DMS 273 treated with DMSO at 0.1 percent for 48 hours (cell line): ENCODE measurements around the gene SPRR1A.
"Not testable (repeated sequence)": the region's sequence is repeated elsewhere in the genome, so short reads cannot be mapped to it uniquely, and the experiment has no call there.

ENCODE experiments used
- DNase-seq: peaks from one replicate; lab custom pipeline; 2025; lab: John Stamatoyannopoulos, UW

SPRR1A gene

DNA sequence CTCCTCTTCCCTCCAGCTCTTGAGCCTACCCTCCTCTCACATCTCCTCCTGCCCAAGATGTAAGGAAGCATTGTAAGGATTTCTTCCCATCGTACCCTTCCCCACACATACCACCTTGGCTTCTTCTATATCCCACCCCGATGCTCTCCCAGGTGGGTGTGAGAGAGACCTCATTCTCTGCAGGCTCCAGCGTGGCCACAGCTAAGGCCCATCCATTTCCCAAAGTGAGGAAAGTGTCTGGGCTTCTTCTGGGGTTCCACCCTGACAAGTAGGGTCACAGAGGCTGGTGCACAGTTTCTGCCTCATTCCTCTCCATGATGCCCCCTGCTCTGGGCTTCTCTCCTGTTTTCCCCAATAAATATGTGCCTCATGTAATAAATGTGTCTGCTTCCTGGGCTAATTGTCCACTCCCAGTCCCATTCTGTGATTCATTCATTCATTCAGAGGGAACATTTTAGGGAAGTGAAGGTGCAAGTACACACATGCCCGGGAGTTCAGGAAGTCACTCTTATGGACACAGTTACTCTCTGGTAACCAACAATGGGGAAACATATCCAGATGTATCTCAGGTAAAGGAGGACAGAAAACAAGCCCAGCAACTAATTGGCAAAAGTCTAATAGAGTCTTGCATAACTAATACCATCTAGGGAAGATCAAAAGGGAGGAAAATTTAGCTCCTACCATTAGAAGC is 11.5 kb upstream of the SPRR1A start:
- no peak for DNase-seq

DNA sequence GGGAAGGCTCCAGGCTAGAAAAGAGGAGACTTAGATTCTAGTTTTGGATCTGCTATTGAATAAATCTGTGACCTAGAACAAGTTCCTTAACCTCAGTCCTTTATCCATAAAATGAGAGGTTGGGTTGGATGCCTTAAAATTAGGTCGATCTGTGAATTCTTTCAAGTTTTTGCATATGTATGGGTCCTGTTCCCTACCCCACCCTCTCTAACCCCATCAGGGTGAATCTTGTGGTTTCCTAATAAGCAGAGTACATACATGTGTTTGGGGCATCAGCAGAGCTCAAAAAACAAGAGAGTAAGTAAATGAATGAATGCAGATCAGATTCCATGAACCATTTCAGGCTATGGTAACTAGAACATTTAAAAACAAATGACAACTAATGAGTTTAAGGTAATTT is 7.2 kb upstream of the SPRR1A start:
- DNase-seq = no peak

DNA sequence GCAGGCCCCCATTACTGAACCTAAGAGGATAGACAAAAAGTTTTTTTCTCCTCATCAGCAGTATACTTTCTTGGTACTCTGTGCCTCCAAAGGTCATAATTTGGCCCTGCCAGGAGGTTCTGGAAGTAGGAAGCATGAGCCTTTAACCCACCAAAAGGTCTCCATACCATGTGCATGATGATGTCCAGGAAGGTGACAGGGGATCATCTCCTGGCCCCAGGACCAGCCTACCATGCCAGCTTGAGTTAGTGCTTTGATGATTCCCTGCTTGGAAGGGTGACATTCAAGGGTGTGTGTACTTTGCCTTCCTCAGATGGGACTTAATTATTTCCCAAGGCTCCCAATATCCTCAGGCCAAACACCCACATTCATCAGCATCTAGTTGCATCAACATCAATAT is 6.3 kb upstream of the SPRR1A start:
- no peak for DNase-seq

DNA sequence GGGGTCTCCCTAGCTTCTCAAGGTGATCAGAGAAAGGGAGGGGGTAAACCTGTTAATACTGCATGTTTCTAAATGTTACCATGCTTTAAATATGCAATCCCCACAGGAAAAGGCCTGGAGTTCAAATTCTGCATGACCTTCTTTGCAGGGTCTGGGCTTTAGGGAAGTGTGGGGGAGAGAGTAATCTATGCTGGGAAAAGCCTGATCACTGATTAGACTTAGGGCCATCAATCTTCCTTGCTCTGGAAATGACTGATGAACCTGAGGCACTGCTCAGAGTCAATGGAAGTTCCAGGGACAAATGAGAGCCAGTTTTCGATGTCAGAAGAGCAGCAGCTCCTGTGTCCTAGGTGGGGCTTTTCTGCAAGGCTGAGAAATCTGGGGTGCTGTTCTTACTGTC is 3.2 kb upstream of the SPRR1A start:
- DNase-seq = no peak

DNA sequence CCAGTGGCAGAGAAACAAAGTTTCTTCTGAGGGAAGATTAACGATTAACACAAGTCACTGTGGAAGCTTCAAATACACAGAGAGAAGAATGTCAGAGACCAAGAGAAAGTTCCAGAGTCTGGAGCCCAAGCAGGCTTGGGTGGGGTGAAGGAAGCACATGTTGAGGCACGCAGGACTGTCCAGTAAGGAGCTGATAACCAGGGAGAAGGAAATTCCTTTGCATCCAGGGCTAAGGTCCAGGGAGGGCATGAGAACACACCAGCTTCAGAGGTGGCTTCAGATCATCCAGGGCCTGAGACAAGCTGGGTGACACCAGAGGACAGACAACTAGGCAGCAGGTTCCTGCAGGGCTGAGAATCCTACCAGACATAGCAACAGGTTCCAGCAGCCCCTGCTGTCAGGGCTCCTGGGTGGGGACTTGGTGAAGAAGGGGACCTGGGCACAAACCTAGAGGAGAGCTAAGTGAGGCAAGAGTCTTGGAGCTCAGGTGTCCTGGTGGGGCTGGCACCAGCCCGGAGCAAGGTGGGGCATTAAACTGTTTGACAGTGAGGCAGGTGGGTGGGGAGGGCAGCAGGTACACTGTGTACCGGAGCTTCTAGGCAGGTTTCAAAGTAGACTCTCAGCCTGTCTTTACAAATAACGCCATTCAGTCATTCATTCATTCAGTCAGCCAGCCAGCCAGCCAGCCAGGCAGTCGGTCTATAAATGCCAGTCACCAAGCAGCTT is 2.6 kb upstream of the SPRR1A start:
- DNase-seq = no peak

DNA sequence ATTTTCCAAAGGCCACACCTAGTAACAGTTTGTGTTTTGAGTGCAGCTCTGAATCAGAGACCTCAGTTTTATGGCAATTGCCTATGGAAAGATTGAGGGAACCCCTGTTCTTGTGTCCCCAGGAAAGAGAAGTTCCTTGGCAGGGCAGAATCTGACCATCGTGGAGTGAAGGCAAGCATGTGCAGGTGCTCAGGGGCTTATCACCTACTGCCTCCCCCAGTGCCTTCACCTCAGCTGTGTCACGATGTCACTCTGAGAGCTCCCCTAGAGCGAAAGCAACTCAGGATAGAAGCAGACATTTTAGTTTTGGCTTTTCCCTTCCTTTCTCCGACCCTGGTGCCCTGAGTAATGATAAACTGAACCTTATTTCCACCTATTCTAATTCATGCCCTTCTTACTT is 1.8 kb upstream of the SPRR1A start:
- no peak for DNase-seq

DNA sequence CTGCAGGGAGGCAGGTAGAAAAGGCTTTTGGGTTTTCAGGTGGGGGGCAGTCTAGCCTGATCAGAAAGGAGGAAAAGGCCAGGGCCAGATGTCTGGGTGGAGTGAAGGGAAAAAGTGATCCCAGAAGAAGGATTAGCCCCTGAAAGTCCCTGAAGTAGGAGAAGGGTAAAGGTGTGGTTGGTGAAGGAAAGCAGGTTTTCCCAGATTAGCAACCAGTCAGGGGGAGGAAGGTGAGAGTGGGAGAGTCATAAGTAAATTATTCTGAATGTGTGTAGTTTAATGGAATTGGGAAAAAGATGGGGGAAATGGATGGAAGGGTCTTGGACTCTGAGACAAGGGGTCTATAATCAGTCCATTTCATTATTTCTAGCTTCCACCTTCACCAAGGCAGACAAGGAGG is 647 bp upstream of the SPRR1A start:
- no peak for DNase-seq

DNA sequence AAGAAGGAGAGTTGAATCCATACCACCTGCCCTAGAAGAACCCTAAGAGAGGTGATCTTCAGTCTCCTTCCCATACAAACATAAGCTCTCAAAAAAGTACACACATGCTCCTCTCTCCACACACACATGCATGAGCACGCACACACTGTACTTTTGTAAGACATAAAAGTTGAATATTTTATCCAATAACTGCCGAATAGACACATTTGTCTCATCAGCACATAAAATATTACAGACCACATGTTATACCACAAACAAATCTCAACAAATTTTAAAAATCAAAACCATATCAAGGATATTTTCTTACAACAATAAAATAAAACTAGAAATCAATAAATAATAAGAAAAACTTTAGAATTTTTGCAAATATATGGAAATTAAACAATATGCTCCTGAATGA is 2.7 kb downstream of the SPRR1A start:
- DNase-seq = no peak

DNA sequence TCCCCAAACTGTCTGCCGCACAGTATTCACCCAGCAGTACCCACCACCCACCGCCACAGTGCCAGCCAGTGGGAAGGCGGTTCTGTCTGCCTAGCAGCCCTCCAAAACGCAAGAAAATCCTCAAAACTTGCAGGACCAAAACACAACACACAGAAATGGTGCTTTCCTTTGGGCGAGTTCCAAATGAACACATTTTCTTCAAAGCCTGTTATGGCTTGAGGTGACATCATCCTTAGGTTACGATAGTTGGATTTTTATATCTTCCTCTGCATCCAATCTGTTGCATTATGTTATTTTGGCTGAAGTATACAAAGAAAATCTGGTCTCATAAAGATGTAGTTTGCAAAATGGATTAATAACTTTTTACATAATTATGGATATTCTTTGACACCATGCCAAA is 9.3 kb downstream of the SPRR1A start:
- DNase-seq = no peak

DNA sequence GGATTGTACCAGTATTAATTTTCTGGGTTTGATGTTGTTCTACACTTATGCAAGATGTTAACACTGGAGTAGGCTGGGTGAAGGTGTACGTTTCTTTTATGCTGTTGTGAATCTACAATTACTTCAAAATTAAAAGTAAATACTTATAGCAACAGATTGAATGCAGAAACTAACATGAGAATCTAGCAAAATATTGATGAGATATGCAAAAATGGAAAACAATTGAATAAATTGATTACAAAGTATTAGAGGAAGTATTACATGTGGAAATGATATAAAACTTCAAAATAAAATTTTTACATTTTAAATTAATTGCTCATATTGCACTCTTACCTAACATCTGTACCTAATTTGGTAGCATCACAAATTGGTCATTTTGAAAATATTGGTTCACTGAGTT is 12.0 kb downstream of the SPRR1A start:
- no peak for DNase-seq

DNA sequence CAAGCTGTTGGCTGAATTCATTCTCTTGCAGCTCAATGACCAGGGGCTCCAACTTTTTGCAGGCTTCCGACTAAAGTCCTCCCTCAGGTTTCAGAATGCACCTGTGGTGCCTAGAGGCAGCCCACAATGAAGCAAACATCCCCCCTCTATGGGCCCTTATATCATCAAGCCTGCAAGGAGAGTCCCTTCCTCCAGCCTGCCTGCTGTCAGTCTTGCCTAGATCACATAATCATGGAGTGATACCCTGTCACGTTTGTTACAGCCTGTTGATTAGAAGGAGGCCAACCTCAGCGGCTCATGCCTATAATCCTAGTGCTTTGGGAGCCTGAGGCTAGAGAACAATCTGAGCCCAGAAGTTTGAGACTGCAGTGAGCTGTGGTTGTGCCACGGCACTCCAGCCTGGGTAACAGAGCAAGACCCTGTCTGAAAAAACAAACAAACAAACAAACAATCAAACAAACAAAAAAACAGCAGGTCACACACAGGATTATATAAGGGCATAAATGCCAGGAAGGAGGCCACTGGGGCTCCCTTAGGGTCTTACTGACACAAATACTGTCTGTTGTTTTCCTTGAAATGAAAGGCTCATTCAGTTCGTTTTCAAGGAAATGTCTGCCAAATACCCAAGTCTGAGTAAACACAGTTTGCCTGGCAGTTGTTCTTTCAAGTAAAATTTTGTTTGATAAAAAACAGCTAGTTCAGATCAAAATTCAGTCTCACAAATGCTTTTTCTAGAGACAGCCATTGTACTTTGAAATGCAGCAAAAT is 12.9 kb downstream of the SPRR1A start:
- no peak for DNase-seq

DNA sequence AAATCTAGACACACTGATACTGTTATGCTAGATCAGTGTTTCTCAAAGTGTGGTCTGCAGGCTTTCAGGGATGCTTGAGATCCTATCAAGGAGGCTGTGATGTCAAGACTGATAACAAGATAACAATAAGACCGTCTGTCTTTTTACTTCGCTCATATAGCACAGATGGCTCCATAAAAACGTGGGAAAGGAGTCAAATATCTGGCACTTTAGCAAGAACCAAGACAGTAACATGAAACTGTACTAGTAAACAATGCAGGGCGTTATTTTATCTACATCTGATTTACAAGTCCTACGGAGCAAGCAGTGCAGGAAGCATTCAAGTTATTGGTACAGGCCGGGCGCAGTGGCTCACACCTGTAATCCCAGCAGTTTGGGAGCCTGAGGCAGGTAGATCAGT is 14.0 kb downstream of the SPRR1A start:
- no peak for DNase-seq

DNA sequence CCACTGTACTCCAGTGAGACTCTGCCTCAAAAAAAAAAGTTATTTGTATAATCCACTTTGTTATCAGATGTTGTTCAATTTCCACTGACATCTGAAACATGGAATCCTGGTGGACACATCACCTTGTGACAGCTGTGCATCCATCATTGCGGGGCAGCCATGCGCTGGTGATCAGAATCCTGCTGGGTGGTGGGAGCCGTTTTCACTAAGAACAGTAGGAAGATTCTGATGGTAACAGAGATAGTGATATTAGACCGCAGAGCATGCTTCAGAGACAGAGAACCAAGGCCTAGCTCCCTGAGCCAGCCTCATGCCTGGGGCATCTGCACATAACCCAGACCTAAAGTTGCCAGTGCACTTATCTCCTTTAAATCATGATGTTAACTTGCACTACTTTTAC is 14.6 kb downstream of the SPRR1A start:
- no peak for DNase-seq

DNA sequence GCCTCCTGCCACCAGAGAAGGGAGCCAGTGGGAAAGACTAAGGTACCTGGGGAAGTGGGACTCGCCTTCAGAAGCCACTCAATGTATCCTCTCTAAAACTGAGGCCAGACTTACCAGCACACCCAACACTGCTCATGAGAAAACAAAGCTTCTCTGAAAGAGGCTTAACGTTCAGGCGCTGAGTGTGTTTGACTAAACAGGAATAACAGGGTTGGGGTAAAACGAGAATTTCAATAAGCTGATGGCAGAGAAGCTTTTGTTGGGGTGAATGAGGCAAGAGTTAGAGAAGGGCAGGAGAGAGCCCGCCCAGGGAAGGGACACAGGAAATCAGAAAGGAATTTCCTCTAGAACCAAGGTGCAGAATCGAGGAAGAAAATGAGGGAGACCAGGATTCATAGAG is 15.9 kb downstream of the SPRR1A start:
- DNase-seq = no peak

DNA sequence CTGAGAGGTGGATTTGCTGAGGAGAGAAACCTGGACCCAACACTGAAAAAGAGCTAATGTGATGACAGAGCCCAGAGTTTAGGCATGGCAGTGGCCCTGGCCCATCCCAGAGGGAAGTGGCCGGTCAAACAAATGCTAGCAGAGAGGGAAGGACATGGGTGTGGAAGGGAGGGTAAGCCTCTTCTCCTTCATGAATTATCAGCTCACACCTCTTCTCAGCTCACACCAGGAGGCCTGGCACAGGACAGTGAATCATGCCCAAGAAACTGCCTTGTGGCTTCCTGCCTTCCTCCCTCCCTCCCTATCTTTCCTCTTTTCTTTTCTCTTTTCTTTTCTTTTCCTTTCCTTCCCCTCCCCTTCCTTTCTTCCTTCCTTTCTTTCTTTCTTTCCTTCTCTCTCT is 16.4 kb downstream of the SPRR1A start:
- no peak for DNase-seq

DNA sequence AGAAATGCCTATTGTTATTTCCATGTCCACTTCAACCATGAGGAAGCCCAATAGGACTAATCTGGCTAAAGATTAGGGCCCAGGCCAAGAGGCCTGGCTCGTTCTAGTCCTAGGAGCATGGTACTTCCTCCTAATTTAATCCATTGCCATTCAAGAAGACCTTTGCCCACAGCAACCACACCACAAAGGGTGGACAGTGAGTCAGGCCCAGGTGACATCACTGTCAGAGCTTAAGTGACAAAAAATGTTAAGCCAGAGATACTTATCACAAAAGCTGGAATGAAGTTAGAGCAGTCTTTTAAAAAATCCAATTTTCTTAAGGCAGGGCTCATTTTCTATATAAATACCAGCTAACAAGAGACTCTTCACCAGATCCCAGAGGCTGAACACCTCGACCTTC is 17.5 kb downstream of the SPRR1A start, which contains the start of gene SPRR3:
Gene SPRR3, plus strand, starts transcription at position 368 of the 400 bp plus-strand sequence. CDS start 1,272 bp downstream, outside the sequence.
- DNase-seq = no peak

DNA sequence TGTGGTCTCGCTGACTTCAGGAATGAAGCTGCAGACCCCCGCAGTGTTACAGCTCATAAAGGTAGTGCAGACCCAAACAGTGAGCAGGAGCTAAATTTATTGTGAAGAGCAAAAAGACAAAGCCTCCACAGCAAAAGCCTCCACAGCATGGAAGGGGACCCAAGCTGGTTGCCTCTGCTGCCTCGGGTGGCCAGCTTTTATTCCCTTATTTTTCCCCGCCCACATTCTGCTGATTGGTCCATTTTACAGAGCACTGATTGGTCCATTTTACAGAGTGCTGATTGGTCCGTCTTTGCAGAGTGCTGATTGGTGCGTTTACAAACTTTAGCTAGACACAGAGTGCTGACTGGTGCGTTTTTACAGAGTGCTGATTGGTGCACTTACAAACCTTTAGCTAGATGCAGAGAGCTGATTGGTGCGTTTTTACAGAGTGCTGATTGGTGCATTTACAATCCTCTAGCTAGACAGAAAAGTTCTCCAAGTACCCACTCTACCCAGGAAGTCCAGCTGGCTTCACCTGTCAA is 27.4 kb downstream of the SPRR1A start:
- DNase-seq = not testable (repeated sequence)

DNA sequence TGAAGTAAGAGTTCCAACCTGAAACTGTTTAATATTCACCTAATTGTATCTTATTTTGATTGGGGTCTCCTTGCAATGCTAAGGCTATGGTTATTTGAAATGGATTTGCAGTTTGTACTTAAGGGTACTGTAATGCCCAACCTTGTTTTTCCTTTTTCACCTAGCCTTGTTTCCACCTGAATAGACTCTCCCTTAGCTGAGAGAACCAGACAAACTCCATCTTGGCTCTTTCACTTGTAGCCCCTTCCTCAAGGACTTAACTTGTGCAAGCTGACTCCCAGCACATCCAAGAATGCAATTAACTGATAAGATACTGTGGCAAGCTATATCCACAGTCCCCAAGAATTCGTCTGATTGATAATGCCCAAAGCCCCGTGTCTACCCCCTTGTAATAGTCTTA is 37.9 kb downstream of the SPRR1A start:
- DNase-seq = not testable (repeated sequence)

DNA sequence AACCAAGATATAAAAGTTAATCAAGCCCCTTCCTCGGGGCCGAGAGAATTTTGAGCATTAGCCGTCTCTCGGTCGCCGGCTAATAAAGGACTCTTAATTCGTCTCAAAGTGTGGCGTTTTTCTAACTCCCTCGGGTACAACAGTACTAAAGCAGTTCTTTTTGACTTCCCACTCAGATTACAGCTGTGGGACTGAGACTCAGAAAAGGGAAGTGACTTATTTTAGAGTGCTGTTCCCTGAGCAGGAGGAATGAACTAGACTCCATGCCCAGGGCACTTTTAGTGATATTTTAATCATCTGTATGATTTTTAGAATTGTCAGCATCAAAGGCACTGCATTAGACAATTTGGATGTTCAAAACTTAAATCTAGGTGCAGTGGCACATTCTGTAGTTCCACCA is 38.5 kb downstream of the SPRR1A start:
- DNase-seq = not testable (repeated sequence)

DNA sequence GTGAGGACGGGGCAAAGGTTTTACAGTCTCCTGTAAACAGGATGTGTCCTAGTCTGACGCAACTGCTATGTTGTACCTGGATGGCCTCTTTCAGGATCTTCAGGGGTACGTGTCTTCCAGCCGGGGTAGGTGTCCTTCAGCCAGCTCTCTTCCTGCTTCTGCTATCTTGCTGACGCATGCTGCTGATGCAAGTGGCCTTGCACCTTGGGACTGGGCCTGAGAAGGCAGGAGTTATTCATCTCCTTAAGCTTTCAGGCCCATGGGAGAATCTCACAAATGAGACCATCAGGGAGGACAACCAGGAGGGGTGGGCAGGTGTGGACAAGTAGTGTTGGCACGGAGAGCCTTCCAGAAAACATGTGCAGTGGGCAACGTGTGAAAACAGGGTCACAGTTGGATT is 39.2 kb downstream of the SPRR1A start:
- no peak for DNase-seq

DNA sequence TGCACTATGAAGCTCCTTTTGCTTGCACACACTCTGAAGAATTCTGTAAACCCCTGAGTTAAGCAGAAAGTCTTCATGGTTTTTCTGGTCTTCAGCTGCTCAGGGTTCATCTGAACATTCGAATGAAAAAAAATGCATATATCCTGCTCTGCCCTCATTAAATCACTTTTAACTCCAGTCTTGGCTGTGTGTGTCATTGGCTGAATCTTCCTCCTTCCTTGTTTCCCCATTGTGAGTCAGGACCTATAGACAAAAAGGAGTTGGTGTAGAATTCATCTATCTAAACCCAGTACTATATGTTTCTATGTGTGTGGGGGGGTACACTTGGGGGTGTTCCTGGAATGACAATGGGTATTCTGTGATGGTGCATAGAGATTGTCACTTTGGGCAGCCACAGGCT is 40.5 kb downstream of the SPRR1A start:
- DNase-seq = no peak

DNA sequence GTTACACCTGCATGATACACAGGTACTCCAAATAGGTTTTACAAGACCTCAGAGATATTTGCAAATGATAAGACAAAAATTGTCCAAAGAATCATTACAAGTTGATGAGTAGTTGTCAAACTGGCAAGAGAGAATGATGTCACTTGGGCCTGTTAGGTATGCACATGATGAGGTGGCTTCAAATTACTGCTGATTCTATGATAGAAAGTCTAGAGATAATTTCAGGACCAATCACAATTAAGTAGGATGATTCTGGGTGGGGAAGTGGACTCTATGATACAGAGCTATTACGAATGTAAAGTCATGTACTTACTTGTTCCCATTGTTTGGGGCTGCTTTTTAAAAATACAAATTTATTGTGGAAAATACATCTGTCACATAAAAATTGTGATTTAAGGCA is 41.9 kb downstream of the SPRR1A start:
- DNase-seq = no peak

DNA sequence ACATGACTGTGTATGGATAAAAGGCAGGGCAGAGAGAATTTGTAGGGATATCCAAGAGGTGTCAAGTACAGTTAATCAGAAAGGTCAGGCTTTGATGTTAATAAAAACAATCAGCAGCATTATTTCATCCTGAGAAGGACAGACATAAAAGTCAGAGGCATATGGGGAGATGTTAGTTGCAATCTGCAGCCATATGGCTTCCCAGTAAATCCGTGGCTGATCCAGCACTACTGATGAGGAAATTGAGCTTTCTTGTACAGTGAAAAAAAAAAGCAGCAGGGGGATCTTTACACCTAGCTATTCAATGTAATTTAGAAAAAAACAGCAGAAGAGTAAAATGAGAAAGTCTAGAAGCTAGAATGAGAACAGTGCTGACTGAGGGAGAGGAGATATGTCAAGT is 44.9 kb downstream of the SPRR1A start:
- DNase-seq = no peak
